Naive thymus-derived CD4-positive, alpha-beta T cell (primary cell): ENCODE measurements around the gene CC2D1A. TPM values are rescaled to one million over a fixed set of nuclear protein-coding genes. Genes with fewer than 3 reads are reported as not detected.

Experiments
- ATAC-seq: fragments of 150-1000 bp; cut with Tn5 transposase; 2 replicates; pipeline ENCODE4 v1.10.0; 2021; ENCODE audit warnings: mild to moderate bottlenecking, moderate library complexity
- CTCF ChIA-PET: fragments of 350-600 bp; sonication (Branson Sonifier 250); formaldehyde crosslinking; loops from one replicate; lab custom pipeline; 2021; ENCODE audit warnings: antibody characterized with exemption; lab: Charles Lee
- POLR2A ChIA-PET: fragments of 350-600 bp; sonication (Branson Sonifier 250); formaldehyde crosslinking; loops from one replicate; lab custom pipeline; 2021; ENCODE audit warnings: antibody characterized with exemption, inconsistent platforms; lab: Charles Lee
- DNase-seq, 9 donors: peaks; one replicate each; pipeline versions ENCODE4 v3.0.0 to v3.0.0-alpha.2; 2020 to 2022; ENCODE audit warnings: mixed read lengths in 1 of 9
- H3K27ac ChIP-seq: one replicate; pipeline ENCODE4 v1.7.0; 2013; ENCODE audit warnings: mild to moderate bottlenecking, low read depth, low read length, moderate library complexity
- H3K27me3 ChIP-seq, 2 donors: one replicate each; pipeline ENCODE4 v1.7.0; 2013; ENCODE audit warnings: low read length in 2 of 2, mild to moderate bottlenecking in 2 of 2, moderate library complexity in 2 of 2; ENCODE audit not compliant: control insufficient read depth in 2 of 2, insufficient read depth in 2 of 2
- H3K36me3 ChIP-seq, 3 experiments: 1 replicate in 2 of 3; 2 replicates in 1 of 3; pipeline ENCODE4 v1.7.0; 2013; ENCODE audit warnings: low read length in 3 of 3, mild to moderate bottlenecking in 3 of 3, moderate library complexity in 1 of 3; ENCODE audit not compliant: insufficient read depth in 3 of 3, control insufficient read depth in 2 of 3
- H3K4me1 ChIP-seq, 2 donors: one replicate each; pipeline ENCODE4 v1.7.0; 2013; ENCODE audit warnings: low read length in 2 of 2, mild to moderate bottlenecking in 2 of 2, moderate library complexity in 1 of 2; ENCODE audit not compliant: control insufficient read depth in 2 of 2, insufficient read depth in 2 of 2
- H3K4me3 ChIP-seq: 2 replicates; pipeline ENCODE4 v1.7.0; 2013; ENCODE audit warnings: mild to moderate bottlenecking, low read length
- H3K9me3 ChIP-seq, 3 experiments: 1 replicate in 2 of 3; 2 replicates in 1 of 3; pipeline ENCODE4 v1.7.0; 2013; ENCODE audit warnings: low read length in 3 of 3; ENCODE audit not compliant: control insufficient read depth in 2 of 3
- H3K27ac Mint-ChIP-seq, 9 donors: one replicate each; pipeline ENCODE4 v1.8.0; 2020 to 2022; ENCODE audit warnings: mixed read lengths in 9 of 9, mild to moderate bottlenecking in 8 of 9, moderate library complexity in 5 of 9, inconsistent platforms in 2 of 9
- H3K27me3 Mint-ChIP-seq, 5 donors: one replicate each; pipeline ENCODE4 v1.8.0; 2021 to 2022; ENCODE audit warnings: mixed read lengths in 5 of 5, mild to moderate bottlenecking in 1 of 5
- H3K36me3 Mint-ChIP-seq, 5 donors: one replicate each; pipeline ENCODE4 v1.8.0; 2020 to 2022; ENCODE audit warnings: mixed read lengths in 5 of 5, mild to moderate bottlenecking in 3 of 5, inconsistent platforms in 1 of 5
- H3K4me1 Mint-ChIP-seq, 7 donors: one replicate each; pipeline ENCODE4 v1.8.0; 2020 to 2022; ENCODE audit warnings: mixed read lengths in 7 of 7, mild to moderate bottlenecking in 3 of 7, inconsistent platforms in 1 of 7
- H3K4me3 Mint-ChIP-seq, 10 donors: one replicate each; pipeline ENCODE4 v1.8.0; 2020 to 2022; ENCODE audit warnings: mild to moderate bottlenecking in 10 of 10, mixed read lengths in 10 of 10, moderate library complexity in 6 of 10, inconsistent platforms in 2 of 10
- H3K9me3 Mint-ChIP-seq, 11 donors: one replicate each; pipeline ENCODE4 v1.8.0; 2020 to 2022; ENCODE audit warnings: mixed read lengths in 11 of 11, mild to moderate bottlenecking in 4 of 11, inconsistent platforms in 1 of 11, moderate library complexity in 1 of 11
- intact Hi-C, 2 donors: fragments of 100-400 bp; cut with micrococcal nuclease; formaldehyde crosslinking; loops; one replicate each; pipeline ENCODE4 v1.15.1; 2023
- polyA plus RNA-seq, 2 donors: library from polyadenylated mRNA; unstranded; fragments of 300-500 nt; fragmentation: Illumina TruSeq; gene quantifications; one replicate each; pipeline ENCODE4 v1.2.3, GENCODE V29; 2021
- total RNA-seq, 6 experiments: library from RNA in 5 of 6; stranded (reverse) in 5 of 6; gene quantifications; 1 replicate in 5 of 6; 2 replicates in 1 of 6; pipeline ENCODE4 v1.2.3 and lab custom pipeline; 2021 to 2026

CC2D1A gene
- total and polyA plus RNA-seq, 7 experiments from 2014 or later: 4.1 to 33.1 (median 28.8) TPM

DNA sequence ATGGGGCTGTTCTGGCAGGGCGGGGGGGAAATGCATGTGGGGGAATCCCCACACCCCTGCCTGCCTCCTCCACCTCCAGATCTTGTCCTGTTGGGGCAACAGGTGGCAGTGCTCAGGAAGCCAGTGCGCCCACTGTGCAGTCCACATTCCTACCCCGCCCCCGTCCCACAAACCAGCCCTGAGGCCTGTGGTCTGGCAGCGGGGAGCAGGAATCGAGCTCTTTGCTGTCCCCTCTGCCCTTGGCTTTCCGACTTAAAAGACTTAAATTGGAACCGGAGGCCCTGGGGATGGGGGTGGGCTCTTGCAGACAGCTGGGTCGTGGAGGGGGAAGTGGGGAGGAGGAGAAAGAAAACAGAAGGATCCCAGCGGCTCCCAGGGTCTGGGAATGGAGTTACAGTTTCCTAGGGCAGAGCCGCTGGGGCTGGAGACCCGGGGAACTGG, 24.7 kb upstream of the CC2D1A start:
- H3K27ac ChIP-seq: no peak overlapping the region

DNA sequence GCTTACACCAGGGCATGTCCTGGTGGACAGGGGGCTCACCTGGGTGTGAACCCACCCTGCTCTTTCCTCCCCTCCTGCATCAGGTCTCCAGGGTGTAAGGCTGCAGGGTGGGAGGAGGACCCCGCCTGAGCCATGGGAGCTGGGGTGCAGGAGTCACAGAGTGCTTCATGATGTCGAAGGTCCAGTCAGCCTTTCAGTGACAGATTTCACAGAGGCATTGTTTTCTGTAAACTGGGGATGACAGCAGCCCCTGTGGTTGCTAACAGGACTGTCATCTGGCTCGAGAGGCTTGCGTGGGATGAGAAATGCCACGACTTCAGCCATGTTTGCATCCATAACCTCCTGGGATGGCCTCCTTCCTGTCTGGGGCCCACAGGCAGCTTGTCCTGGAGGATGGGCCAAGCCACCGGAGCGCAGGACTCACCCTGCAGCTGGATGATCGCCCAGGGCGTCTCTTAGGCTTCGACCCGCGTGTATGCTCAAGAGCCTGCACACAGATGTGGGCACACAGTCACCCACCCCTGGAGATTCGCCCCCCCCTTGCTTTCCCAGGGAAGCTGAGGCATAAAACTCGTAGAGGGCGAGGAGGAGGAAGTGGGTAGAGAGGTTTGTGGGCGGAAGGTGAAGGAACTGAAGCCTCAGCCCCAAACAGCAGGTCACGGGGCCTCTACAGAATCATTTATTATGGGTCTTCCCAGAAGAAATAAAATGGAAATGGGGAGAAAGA, 24.1 kb upstream of the CC2D1A start:
- Histone ChIP-seq H3K27ac (peak overlapping the region; percentile 50), H3K9me3 (no peaks in the 10 kb centered on the region), H3K36me3 (no peaks in the 10 kb centered on the region), H3K4me1 (peaks cover 38 to 48% of the 10 kb centered on the region in 2 donors), H3K4me3 (peak overlapping the region; percentile 49), H3K27me3 (no peaks in the 10 kb centered on the region)
- peak overlapping the region; percentile 61 to 89 (median 74) for H3K4me3 Mint-ChIP-seq
- ATAC-seq (no peak), DNase-seq (peak in 3 of 9 donors; percentile 33 to 56 (median 35))
- intact Hi-C loops: loop anchor here (2.0 to 10.0 kb wide), 5 partner anchors 25 to 605 kb away; partner anchors contain the start of genes BRME1 (in 1 of the 2) and CC2D1A (in 1 of the 2)
- H3K4me1 Mint-ChIP-seq: peaks cover 6 to 43% (median 34%) of the 10 kb centered on the region in 7 donors
- H3K9me3 Mint-ChIP-seq: peaks cover 0 to 2% (median 0%) of the 10 kb centered on the region in 11 donors
- no peaks in the 10 kb centered on the region for H3K27me3 Mint-ChIP-seq
- ChIA-PET POLR2A (interaction anchor here (0.6 to 2.6 kb wide), 10 partner anchors 15 to 210 kb away, joined by 3 to 13 read pairs (median 4); partner anchors contain the start of genes DCAF15 and IL27RA), CTCF (interaction anchor here (0.6 to 2.8 kb wide), 14 partner anchors 16 to 305 kb away, joined by 3 to 15 read pairs (median 5); partner anchors contain the start of gene ASF1B)
- H3K36me3 Mint-ChIP-seq: no peaks in the 10 kb centered on the region
- H3K27ac Mint-ChIP-seq: peak overlapping the region; percentile 50 to 86 (median 77)

More for the DNA sequence above, 24.7 kb upstream of the CC2D1A start:
- Mint-ChIP-seq H3K27me3 (no peaks in the 10 kb centered on the region), H3K27ac (peak overlapping the region in 6 of 9 donors; percentile 12 to 86 (median 76)), H3K9me3 (peaks cover 0 to 2% (median 0%) of the 10 kb centered on the region in 11 donors), H3K4me3 (peak overlapping the region in 9 of 10 donors; percentile 9 to 89 (median 75)), H3K4me1 (peaks cover 6 to 43% (median 34%) of the 10 kb centered on the region in 7 donors), H3K36me3 (no peaks in the 10 kb centered on the region)
- no peak for ATAC-seq
- intact Hi-C loops: loop anchor here (2.0 to 10.0 kb wide), 5 partner anchors 26 to 606 kb away; partner anchors contain the start of genes BRME1 (in 1 of the 2) and CC2D1A (in 1 of the 2)
- peak in 1 of 9 donors; percentile 59 for DNase-seq
- Histone ChIP-seq H3K4me3 (peak overlapping the region; percentile 49), H3K27me3 (no peaks in the 10 kb centered on the region), H3K9me3 (no peaks in the 10 kb centered on the region), H3K36me3 (no peaks in the 10 kb centered on the region), H3K4me1 (peaks cover 38 to 43% of the 10 kb centered on the region in 2 donors)
- CTCF ChIA-PET: interaction anchor here (0.7 to 3.1 kb wide), 15 partner anchors 17 to 255 kb away, joined by 3 to 18 read pairs (median 6); partner anchors contain the start of gene ASF1B
- POLR2A ChIA-PET: interaction anchor here (0.6 to 2.6 kb wide), 11 partner anchors 16 to 350 kb away, joined by 3 to 13 read pairs (median 4); partner anchors contain the start of genes DCAF15, IL27RA and RFX1

- ATAC-seq (no peak), DNase-seq (no peak)
- Mint-ChIP-seq H3K27me3 (no peaks in the 10 kb centered on the region), H3K9me3 (peaks cover 0 to 2% (median 0%) of the 10 kb centered on the region in 11 donors), H3K36me3 (no peaks in the 10 kb centered on the region), H3K27ac (peak overlapping the region; percentile 50 to 86 (median 77)), H3K4me3 (peak overlapping the region; percentile 61 to 89 (median 74)), H3K4me1 (peaks cover 6 to 43% (median 34%) of the 10 kb centered on the region in 7 donors)
- intact Hi-C loops: loop anchor here (5.0 to 10.0 kb wide), 4 partner anchors 285 to 605 kb away; no protein-coding TSS in a partner anchor
- Histone ChIP-seq H3K27ac (peak overlapping the region; percentile 50), H3K4me3 (peak overlapping the region; percentile 49), H3K36me3 (no peaks in the 10 kb centered on the region), H3K9me3 (no peaks in the 10 kb centered on the region), H3K4me1 (peaks cover 38 to 50% of the 10 kb centered on the region in 2 donors), H3K27me3 (no peaks in the 10 kb centered on the region)
- ChIA-PET CTCF (interaction anchor here (0.6 to 2.8 kb wide), 12 partner anchors 15 to 305 kb away, joined by 3 to 15 read pairs (median 6); partner anchors contain the start of gene ASF1B), POLR2A (interaction anchor here (0.8 to 2.6 kb wide), 3 partner anchors 20 to 189 kb away, joined by 3 to 13 read pairs (median 4); partner anchors contain the start of gene IL27RA)
Measured at GRCh38 chr19:13882419-13882795, 23.6 kb upstream of the CC2D1A start.

GRCh38 chr19:13882836-13883235, 23.2 kb upstream of the CC2D1A start:
- ChIA-PET POLR2A (interaction anchor here (1.0 kb wide), 1 partner anchor 22 kb away, joined by 4 read pairs; no protein-coding TSS in a partner anchor), CTCF (interaction anchor here (0.6 to 2.8 kb wide), 9 partner anchors 15 to 304 kb away, joined by 3 to 15 read pairs (median 6); no protein-coding TSS in a partner anchor)
- Histone ChIP-seq H3K9me3 (no peaks in the 10 kb centered on the region), H3K4me1 (peaks cover 38 to 53% of the 10 kb centered on the region in 2 donors), H3K27ac (no peak overlapping the region), H3K4me3 (peak overlapping the region; percentile 49), H3K27me3 (no peaks in the 10 kb centered on the region), H3K36me3 (no peaks in the 10 kb centered on the region)
- intact Hi-C loops: loop anchor here (5.0 to 10.0 kb wide), 4 partner anchors 286 to 606 kb away; no protein-coding TSS in a partner anchor
- Mint-ChIP-seq H3K4me3 (peak overlapping the region in 6 of 10 donors; percentile 41 to 89 (median 74)), H3K27ac (peak overlapping the region in 5 of 9 donors; percentile 50 to 86 (median 77)), H3K4me1 (peaks cover 6 to 43% (median 36%) of the 10 kb centered on the region in 7 donors), H3K27me3 (no peaks in the 10 kb centered on the region), H3K36me3 (no peaks in the 10 kb centered on the region), H3K9me3 (peaks cover 0 to 2% (median 0%) of the 10 kb centered on the region in 11 donors)
- DNase-seq: no peak
- no peak for ATAC-seq

- Histone ChIP-seq H3K4me3 (no peak overlapping the region), H3K4me1 (peaks cover 38 to 58% of the 10 kb centered on the region in 2 donors), H3K36me3 (no peaks in the 10 kb centered on the region), H3K27ac (no peak overlapping the region), H3K27me3 (no peaks in the 10 kb centered on the region), H3K9me3 (no peaks in the 10 kb centered on the region)
- CTCF ChIA-PET: interaction anchor here (1.4 to 2.7 kb wide), 2 partner anchors 20 to 176 kb away, joined by 4 to 9 read pairs; no protein-coding TSS in a partner anchor
- peaks cover 6 to 43% (median 36%) of the 10 kb centered on the region in 7 donors for H3K4me1 Mint-ChIP-seq
- no peaks in the 10 kb centered on the region for H3K27me3 Mint-ChIP-seq
- ATAC-seq (no peak), DNase-seq (no peak)
- H3K36me3 Mint-ChIP-seq: no peaks in the 10 kb centered on the region
- peaks cover 0 to 2% (median 0%) of the 10 kb centered on the region in 11 donors for H3K9me3 Mint-ChIP-seq
- intact Hi-C loops: loop anchor here (5.0 to 10.0 kb wide), 4 partner anchors 286 to 606 kb away; no protein-coding TSS in a partner anchor
- H3K27ac Mint-ChIP-seq: peak overlapping the region in 6 of 9 donors; percentile 19 to 74 (median 64)
- H3K4me3 Mint-ChIP-seq: peak overlapping the region in 4 of 10 donors; percentile 23 to 51 (median 36)
- POLR2A ChIA-PET: interaction anchor here (1.0 kb wide), 1 partner anchor 22 kb away, joined by 4 read pairs; no protein-coding TSS in a partner anchor
Measured at GRCh38 chr19:13883516-13884064, 22.4 kb upstream of the CC2D1A start.
